HCT116 (cell line): Measurements from ENCODE around the gene SLC13A4.

Experiments
- CEBPB ChIP-seq: IDR thresholded peaks from 2 replicates; pipeline ENCODE4 v1.6.1; 2012; ENCODE audit warnings: low read depth
- CTCF ChIP-seq, 3 experiments: fragments of 200-600 bp in 1 of 3; sonication (generic) in 1 of 3; IDR thresholded peaks in 2 of 3; conservative IDR thresholded peaks in 1 of 3; 2 replicates each; pipeline ENCODE4 v1.5.1; 2012 to 2017; ENCODE audit warnings: low read depth in 2 of 3, low read length in 2 of 3, antibody characterized with exemption in 1 of 3, borderline replicate concordance in 1 of 3, control low read depth in 1 of 3, mild to moderate bottlenecking in 1 of 3, mixed read lengths in 1 of 3, mixed run types in 1 of 3, moderate library complexity in 1 of 3; ENCODE audit not compliant: insufficient read depth in 1 of 3
- EZH2 ChIP-seq: fragments of 200-600 bp; sonication (generic); IDR thresholded peaks from 2 replicates; pipeline ENCODE4 v1.6.1; 2017; ENCODE audit warnings: antibody characterized with exemption, mixed run types
- POLR2A ChIP-seq: IDR thresholded peaks from 2 replicates; pipeline ENCODE4 v1.7.0; 2011; ENCODE audit warnings: borderline replicate concordance; ENCODE audit not compliant: insufficient read depth, insufficient read length; ENCODE audit errors: extremely low read depth
- POLR2AphosphoS5 ChIP-seq: IDR thresholded peaks from 2 replicates; pipeline ENCODE4 v1.6.1; 2011; ENCODE audit warnings: mild to moderate bottlenecking, low read depth, low read length, moderate library complexity
- SRF ChIP-seq: IDR thresholded peaks from 2 replicates; pipeline ENCODE4 v1.6.1; 2012; ENCODE audit warnings: low read depth

- TF ChIP-seq POLR2A: no peak
- no peak for TF ChIP-seq CTCF (IDR thresholded peaks at IDR 0.05 in 2 of 3, conservative IDR thresholded peaks at IDR 0.05 in 1 of 3; ENCODE audit: borderline replicate concordance in 1 of 3, insufficient read depth in 1 of 3, low read depth in 2 of 3, low read length in 2 of 3)
- no peak for TF ChIP-seq SRF
- no peak for TF ChIP-seq EZH2
- no peak for TF ChIP-seq CEBPB
- no peak for TF ChIP-seq POLR2AphosphoS5
Observed at GRCh38 chr7:135759532-135759931, 31.5 kb upstream of the SLC13A4 start.
